GM13976 (cell line): ENCODE results near the gene GPX3.

ENCODE experiments used
- DNase-seq: peaks from one replicate; pipeline ENCODE4 v3.0.0; 2012; ENCODE audit warnings: low spot score
- CTCF ChIP-seq: IDR thresholded peaks from 2 replicates; pipeline ENCODE4 v1.5.1; 2012; ENCODE audit warnings: borderline replicate concordance, mild to moderate bottlenecking; ENCODE audit not compliant: insufficient read depth; ENCODE audit errors: extremely low read depth, missing control alignments, control extremely low read depth
- in situ Hi-C: fragments of 300-500 bp; cut with MboI; formaldehyde crosslinking; loops from one replicate; pipeline ENCODE4 v1.12.0; 2022; ENCODE audit warnings: low sequenced_read_pairs, mixed read lengths, inconsistent platforms; ENCODE audit not compliant: unreplicated experiment

The GPX3 gene

GRCh38 chr5:151058301-151058700 is 37.9 kb downstream of the GPX3 start:
- DNase-seq, result no peak
- TF ChIP-seq CTCF, result no peak
- in situ Hi-C loops, result no loop called here

- in situ Hi-C loops, result no loop called here
These were observed 38.6 kb downstream of the GPX3 start for GRCh38 chr5:151058891-151059489.

GRCh38 chr5:151060742-151061141 is 40.4 kb downstream of the GPX3 start:
- in situ Hi-C loops, result no loop called here
- DNase-seq, result no peak
- no peak for TF ChIP-seq CTCF

More at GRCh38 chr5:151058891-151059489, 38.6 kb downstream of the GPX3 start:
- no peak for TF ChIP-seq CTCF
- no peak for DNase-seq

- in situ Hi-C loops, result no loop called here
- DNase-seq, result no peak
- TF ChIP-seq CTCF, result no peak
These were observed 42.2 kb downstream of the GPX3 start for GRCh38 chr5:151062405-151063141.

- no peak for DNase-seq
- in situ Hi-C loops, result no loop called here
These were observed 43.0 kb downstream of the GPX3 start for GRCh38 chr5:151063142-151063989.

GRCh38 chr5:151064916-151065499 is 44.6 kb downstream of the GPX3 start:
- no peak for DNase-seq
- in situ Hi-C loops, result no loop called here
- TF ChIP-seq CTCF, result no peak

More at GRCh38 chr5:151063142-151063989, 43.0 kb downstream of the GPX3 start:
- no peak for TF ChIP-seq CTCF
